ENCODE measurements around the gene WWTR1. TPM values are rescaled to one million over a fixed set of nuclear protein-coding genes. Genes with fewer than 3 reads are reported as not detected.

WWTR1 gene
- total and polyA plus RNA-seq, 2 donors (not counting 3 experiments of a cell fraction or from before 2014, with no cell fraction given): 210 to 341 TPM

- Histone ChIP-seq H3K4me3 (replicated peaks in 1 of 3; ENCODE audit: insufficient read depth in 1 of 3, low read depth in 1 of 3, low read length in 3 of 3) (no peak overlapping the region), H4K20me1 (replicated peaks; ENCODE audit: control insufficient read depth, extremely low read depth, insufficient read depth, low read length) (no peaks in the 10 kb centered on the region), H3K27ac (ENCODE audit: insufficient read depth, low read depth, low read length) (peak overlapping the region; percentile 86), H2AFZ (ENCODE audit: low read depth, low read length) (no peak overlapping the region), H3K9ac (replicated peaks; ENCODE audit: extremely low read depth, insufficient read depth, low read length) (no peak overlapping the region), H3K9me3 (replicated peaks; ENCODE audit: control insufficient read depth, insufficient read depth, low read length) (no peaks in the 10 kb centered on the region), H3K27me3 (ENCODE audit: control insufficient read depth in 2 of 2, insufficient read depth in 2 of 2, low read length in 2 of 2) (no peaks in the 10 kb centered on the region), H3K4me1 (ENCODE audit: control insufficient read depth, extremely low read depth, insufficient read depth, low read length) (peaks cover 91% of the 10 kb centered on the region), H3K79me2 (ENCODE audit: control insufficient read depth, insufficient read depth, low read length) (peaks cover 96% of the 10 kb centered on the region), H3K4me2 (ENCODE audit: insufficient read depth, low read length) (no peak overlapping the region), H3K36me3 (ENCODE audit: control insufficient read depth in 2 of 2, extremely low read depth in 1 of 2, insufficient read depth in 2 of 2, low read length in 2 of 2) (no peaks in the 10 kb centered on the region), H3K9me1 (replicated peaks; ENCODE audit: control insufficient read depth, extremely low read depth, insufficient read depth, low read length) (no peaks in the 10 kb centered on the region)
- TF ChIP-seq GATA2 (IDR thresholded peaks at IDR 0.05; ENCODE audit: insufficient read depth, insufficient read length, low read depth, low read length) (peak; percentile 55), MAX (IDR thresholded peaks at IDR 0.05; ENCODE audit: insufficient read depth, insufficient read length) (no peak)
- DNase-seq (ENCODE audit: low read depth, low spot score) (no peak), FAIRE-seq (no peak)
- intact Hi-C loops (cut with micrococcal nuclease): no loop called here
- ChIA-PET POLR2A (no interaction called here), CTCF (interaction anchor here (1.0 to 2.2 kb wide), 5 partner anchors 14 to 76 kb away, joined by 3 to 6 read pairs (median 4); partner anchors contain the start of gene WWTR1)
- dilution Hi-C loops (cut with MboI; ENCODE audit: extremely low pct_ligation_motif_present, low sequenced_read_pairs): no loop called here
- BruUV-seq (replicated peaks): no TSS peak
Measured at GRCh38 chr3:149582395-149582794, 75.4 kb downstream of the WWTR1 start.

GRCh38 chr3:149581681-149582370, 76.0 kb downstream of the WWTR1 start:
- TF ChIP-seq POLR2AphosphoS5 (IDR thresholded peaks at IDR 0.05; ENCODE audit: insufficient read depth, low read depth, low read length): no peak
- TF ChIP-seq GATA2 (IDR thresholded peaks at IDR 0.05; ENCODE audit: insufficient read depth, insufficient read length, low read depth, low read length): no peak
- no peak for TF ChIP-seq EZH2 (IDR thresholded peaks at IDR 0.05; ENCODE audit: borderline replicate concordance, low read depth, low read length, severe bottlenecking)
- TF ChIP-seq FOS (IDR thresholded peaks at IDR 0.05; ENCODE audit: borderline replicate concordance, insufficient read depth, low read length): peak; percentile 35
- TF ChIP-seq MAX (IDR thresholded peaks at IDR 0.05; ENCODE audit: insufficient read depth, insufficient read length): no peak
- no peak for TF ChIP-seq MYC (IDR thresholded peaks at IDR 0.05; ENCODE audit: low read depth, low read length)
- peak; percentile 63 for TF ChIP-seq JUN (IDR thresholded peaks at IDR 0.05; ENCODE audit: borderline replicate concordance, insufficient read depth, insufficient read length, low read depth)
- TF ChIP-seq POLR2A (IDR thresholded peaks at IDR 0.05; ENCODE audit: low read depth, low read length): no peak
- TF ChIP-seq CTCF (IDR thresholded peaks at IDR 0.05; ENCODE audit: extremely low read depth in 1 of 2, insufficient read depth in 1 of 2, low read depth in 1 of 2, low read length in 2 of 2): no peak
- FAIRE-seq: peak; percentile 37

More at GRCh38 chr3:149581681-149582370, 76.0 kb downstream of the WWTR1 start:
- H3K4me1 ChIP-seq (ENCODE audit: control insufficient read depth, extremely low read depth, insufficient read depth, low read length): peaks cover 91% of the 10 kb centered on the region
- intact Hi-C loops (cut with micrococcal nuclease): no loop called here
- no peak overlapping the region for H3K4me3 ChIP-seq (replicated peaks in 1 of 3; ENCODE audit: insufficient read depth in 1 of 3, low read depth in 1 of 3, low read length in 3 of 3)
- ChIA-PET POLR2A (no interaction called here), CTCF (interaction anchor here (1.0 to 2.2 kb wide), 6 partner anchors 13 to 76 kb away, joined by 3 to 6 read pairs (median 4); partner anchors contain the start of gene WWTR1)
- H4K20me1 ChIP-seq (replicated peaks; ENCODE audit: control insufficient read depth, extremely low read depth, insufficient read depth, low read length): no peaks in the 10 kb centered on the region
- BruUV-seq (replicated peaks): no TSS peak
- H3K79me2 ChIP-seq (ENCODE audit: control insufficient read depth, insufficient read depth, low read length): peaks cover 93% of the 10 kb centered on the region
- DNase-seq (ENCODE audit: low read depth, low spot score): peak; percentile 84
- H3K27me3 ChIP-seq (ENCODE audit: control insufficient read depth in 2 of 2, insufficient read depth in 2 of 2, low read length in 2 of 2): no peaks in the 10 kb centered on the region
- H3K4me2 ChIP-seq (ENCODE audit: insufficient read depth, low read length): peak overlapping the region; percentile 17
- peak overlapping the region; percentile 86 for H3K27ac ChIP-seq (ENCODE audit: insufficient read depth, low read depth, low read length)
- H2AFZ ChIP-seq (ENCODE audit: low read depth, low read length): no peak overlapping the region
- no peaks in the 10 kb centered on the region for H3K9me3 ChIP-seq (replicated peaks; ENCODE audit: control insufficient read depth, insufficient read depth, low read length)
- peak overlapping the region; percentile 50 for H3K9ac ChIP-seq (replicated peaks; ENCODE audit: extremely low read depth, insufficient read depth, low read length)
- H3K36me3 ChIP-seq (ENCODE audit: control insufficient read depth in 2 of 2, extremely low read depth in 1 of 2, insufficient read depth in 2 of 2, low read length in 2 of 2): no peaks in the 10 kb centered on the region
- dilution Hi-C loops (cut with MboI; ENCODE audit: extremely low pct_ligation_motif_present, low sequenced_read_pairs): no loop called here
- no peaks in the 10 kb centered on the region for H3K9me1 ChIP-seq (replicated peaks; ENCODE audit: control insufficient read depth, extremely low read depth, insufficient read depth, low read length)
